MM.1S (cell line): Measurements from ENCODE around the gene IQGAP1.

Experiments used
- EZH2 ChIP-seq: fragments of 300-600 bp; sonication (generic); optimal IDR thresholded peaks from 2 replicates; pipeline ENCODE3; 2017; ENCODE audit warnings: low read depth, mild to moderate bottlenecking, antibody characterized with exemption, low read length, mixed read lengths
- EZH2phosphoT487 ChIP-seq: fragments of 300-600 bp; sonication (generic); IDR thresholded peaks from 2 replicates; pipeline ENCODE4 v1.6.1; 2018; ENCODE audit warnings: antibody characterized with exemption, low read length
- TF ChIP-seq, protein P1 (sequence below): fragments of 300-600 bp; sonication (generic); IDR thresholded peaks from 2 replicates; pipeline ENCODE4 v1.5.1; 2016; ENCODE audit warnings: antibody characterized with exemption, low read length, mixed read lengths

GRCh38 chr15:90531147-90531546 lies 143.1 kb downstream of the IQGAP1 start:
- TF ChIP-seq, protein P1, sequence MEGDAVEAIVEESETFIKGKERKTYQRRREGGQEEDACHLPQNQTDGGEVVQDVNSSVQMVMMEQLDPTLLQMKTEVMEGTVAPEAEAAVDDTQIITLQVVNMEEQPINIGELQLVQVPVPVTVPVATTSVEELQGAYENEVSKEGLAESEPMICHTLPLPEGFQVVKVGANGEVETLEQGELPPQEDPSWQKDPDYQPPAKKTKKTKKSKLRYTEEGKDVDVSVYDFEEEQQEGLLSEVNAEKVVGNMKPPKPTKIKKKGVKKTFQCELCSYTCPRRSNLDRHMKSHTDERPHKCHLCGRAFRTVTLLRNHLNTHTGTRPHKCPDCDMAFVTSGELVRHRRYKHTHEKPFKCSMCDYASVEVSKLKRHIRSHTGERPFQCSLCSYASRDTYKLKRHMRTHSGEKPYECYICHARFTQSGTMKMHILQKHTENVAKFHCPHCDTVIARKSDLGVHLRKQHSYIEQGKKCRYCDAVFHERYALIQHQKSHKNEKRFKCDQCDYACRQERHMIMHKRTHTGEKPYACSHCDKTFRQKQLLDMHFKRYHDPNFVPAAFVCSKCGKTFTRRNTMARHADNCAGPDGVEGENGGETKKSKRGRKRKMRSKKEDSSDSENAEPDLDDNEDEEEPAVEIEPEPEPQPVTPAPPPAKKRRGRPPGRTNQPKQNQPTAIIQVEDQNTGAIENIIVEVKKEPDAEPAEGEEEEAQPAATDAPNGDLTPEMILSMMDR, result no peak
- TF ChIP-seq EZH2, result no peak
- TF ChIP-seq EZH2phosphoT487, result no peak
